Activated CD4-positive, CD25-positive, alpha-beta regulatory T cell treated with anti-CD3 and anti-CD28 coated beads, Interleukin-2, amount 50 U/mL, for 72 hours (primary cell): Measurements from ENCODE around the gene HUNK.
"Not testable (repeated sequence)": the region's sequence is repeated elsewhere in the genome, so short reads cannot be mapped to it uniquely, and the experiment has no call there.

ENCODE experiments used
- DNase-seq: peaks from one replicate; pipeline ENCODE4 v3.0.0; 2021

HUNK gene

DNA sequence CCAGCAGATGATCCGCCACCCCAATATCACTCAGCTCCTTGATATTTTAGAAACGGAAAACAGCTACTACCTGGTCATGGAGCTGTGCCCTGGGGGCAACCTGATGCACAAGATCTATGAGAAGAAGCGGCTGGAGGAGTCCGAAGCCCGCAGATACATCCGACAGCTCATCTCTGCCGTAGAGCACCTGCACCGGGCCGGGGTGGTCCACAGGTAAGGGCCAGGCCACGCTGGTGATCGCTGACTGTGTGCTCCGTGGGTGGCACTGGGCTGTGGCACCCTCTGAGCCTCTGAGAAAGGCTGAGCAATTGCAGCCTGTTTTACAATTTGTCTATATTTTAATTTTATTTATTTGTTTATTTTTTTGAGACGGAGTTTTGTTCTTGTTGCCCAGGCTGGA, 51.7 kb downstream of the HUNK start:
- no peak for DNase-seq

DNA sequence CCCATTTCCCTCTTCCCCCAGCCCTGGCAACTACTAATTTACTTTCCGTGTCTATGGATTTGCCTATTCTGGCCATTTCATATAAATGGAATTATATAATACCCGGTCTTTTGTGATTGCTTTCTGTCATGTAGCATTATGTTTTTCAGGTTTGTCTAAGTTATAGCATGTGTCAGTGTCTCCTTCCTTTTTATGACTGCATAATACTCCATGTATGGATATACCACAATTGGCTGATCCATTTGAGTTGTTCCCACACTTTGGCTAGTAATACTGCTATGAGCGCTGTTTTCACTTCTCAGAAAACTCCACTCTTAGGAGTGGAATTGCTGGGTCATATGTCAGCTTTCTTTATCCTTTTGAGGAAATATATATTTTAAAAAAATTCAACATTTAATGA, 53.7 kb downstream of the HUNK start:
- DNase-seq = no peak

DNA sequence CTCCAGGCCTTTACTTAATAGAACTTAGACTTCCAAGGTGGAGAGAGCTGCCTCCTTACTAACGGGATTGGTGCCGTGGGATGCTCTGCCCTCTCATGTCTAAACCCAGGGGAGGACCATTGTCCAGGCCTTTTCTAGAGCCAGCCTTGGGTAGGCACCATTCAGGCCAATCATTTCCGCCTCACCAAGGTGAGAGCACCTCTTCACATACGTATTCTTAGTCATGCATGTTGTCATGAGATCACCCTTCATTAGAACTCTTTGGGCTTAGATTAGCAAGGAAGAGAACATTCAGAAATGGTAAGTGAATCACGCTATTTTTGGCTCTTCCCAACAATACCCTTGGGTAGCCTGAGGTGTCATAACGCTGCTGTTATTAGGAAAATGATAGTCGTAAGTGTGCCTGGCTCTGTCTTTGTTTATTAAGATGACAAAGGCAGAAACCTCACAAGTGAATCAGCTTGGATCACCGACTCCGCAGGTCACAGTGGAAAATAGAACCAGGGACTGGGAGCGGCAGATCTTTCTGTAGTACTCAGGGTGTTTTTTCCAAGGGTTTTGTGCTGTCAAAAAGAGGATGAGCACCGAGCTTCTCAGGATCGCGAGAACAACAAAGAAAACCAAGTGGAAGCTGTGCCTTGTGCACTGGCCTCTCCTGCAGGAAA, 55.0 kb downstream of the HUNK start:
- no peak for DNase-seq

- no peak for DNase-seq
Measured at GRCh38 chr21:31928656-31929055, 55.8 kb downstream of the HUNK start.

DNA sequence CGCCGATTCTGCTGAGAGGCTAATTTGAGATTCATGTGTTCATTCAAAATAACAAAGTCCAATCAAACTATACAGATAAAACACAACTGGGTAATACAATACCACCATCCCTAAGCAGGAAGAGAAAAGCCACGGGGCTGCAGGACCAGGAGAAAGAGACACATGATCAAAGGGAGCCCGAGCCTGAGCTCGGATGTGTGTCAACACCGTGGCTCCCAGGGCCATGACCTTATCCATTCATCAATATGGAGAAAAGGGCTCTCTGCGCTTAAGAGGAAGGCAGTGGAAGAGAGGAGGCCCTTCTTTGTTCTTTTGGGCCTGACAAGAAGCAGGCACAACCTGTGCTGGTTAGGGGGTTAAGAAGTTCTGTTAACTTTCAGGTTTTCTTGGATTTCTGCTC, 56.7 kb downstream of the HUNK start:
- DNase-seq = no peak

- no peak for DNase-seq
Measured at GRCh38 chr21:31930001-31930400, 57.2 kb downstream of the HUNK start.

GRCh38 chr21:31931644-31932469, 59.0 kb downstream of the HUNK start:
- DNase-seq = no peak

DNA sequence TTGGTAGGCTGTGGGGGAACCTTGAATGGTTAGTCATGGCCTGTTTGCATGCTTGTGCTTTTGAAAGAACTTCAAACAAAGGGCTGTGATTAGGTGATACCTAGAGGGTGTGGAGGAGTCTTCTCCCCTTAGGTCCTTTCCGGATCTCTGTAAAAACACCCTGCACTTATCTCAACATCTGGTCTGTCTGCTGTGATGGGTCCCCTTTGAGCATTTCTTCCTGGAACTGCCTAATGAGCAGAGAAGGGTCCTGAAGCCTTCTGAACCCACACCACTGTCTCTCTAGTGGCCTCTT, 59.6 kb downstream of the HUNK start:
- no peak for DNase-seq

DNA sequence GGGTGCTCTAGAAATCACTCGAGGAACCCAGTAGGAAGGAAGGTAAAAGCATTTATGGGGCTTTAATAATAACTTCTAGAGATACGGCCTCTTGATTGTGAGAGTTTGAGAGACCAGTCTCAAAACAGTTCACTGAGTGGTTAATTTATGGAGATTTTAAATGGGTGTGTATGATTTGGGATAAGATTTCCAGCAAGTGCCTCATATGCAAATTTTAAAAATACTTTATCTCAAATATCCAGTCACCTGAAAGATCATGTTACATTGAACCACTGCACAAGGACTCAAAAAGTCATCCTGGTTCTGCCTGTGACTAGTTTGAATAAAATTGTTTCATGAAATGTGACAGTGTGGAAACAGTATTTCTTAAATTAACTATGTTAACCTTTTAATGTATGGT, 64.5 kb downstream of the HUNK start:
- no peak for DNase-seq

GRCh38 chr21:31938330-31939301, 65.8 kb downstream of the HUNK start:
- no peak for DNase-seq

DNA sequence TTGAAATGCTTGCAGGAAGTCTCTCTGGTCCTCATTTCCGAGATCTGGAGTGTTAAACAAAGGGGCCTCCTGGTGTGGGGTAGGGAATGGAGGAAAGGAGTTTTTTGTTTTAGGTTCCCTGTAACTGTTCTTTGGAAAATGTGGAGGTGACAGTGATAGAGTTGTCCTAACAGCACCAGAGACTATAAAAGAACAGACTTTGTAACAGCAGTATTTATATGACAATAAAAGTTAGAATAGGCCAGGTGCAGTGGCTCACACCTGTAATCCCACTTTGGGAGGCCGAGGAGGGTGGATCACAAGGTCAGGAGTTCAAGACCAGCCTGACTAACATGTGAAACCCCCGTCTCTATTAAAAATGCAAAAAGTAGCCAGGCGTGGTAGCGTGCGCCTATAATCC, 68.9 kb downstream of the HUNK start:
- DNase-seq = no peak

DNA sequence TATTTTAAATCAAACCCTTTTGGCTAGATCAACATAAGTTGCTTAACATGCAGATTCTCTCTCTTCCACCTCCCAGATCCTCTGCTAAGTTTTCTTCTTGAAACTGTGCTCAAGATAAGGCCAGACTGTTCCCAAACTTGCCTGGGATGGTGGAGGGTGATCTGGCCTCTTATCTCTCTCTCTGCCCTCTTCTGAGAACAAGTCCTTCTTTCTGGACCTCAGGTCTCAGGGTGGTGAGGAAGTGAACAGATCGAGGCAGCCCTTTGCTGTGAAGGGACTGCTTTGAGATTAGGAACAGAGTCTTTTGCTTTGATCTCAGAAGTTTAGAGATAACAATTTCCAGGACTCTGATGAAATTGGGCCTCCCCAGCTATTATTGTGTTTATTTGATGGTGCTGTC, 70.7 kb downstream of the HUNK start:
- DNase-seq = no peak

GRCh38 chr21:31945141-31945540, 72.3 kb downstream of the HUNK start:
- DNase-seq = no peak

GRCh38 chr21:31945546-31945945, 72.7 kb downstream of the HUNK start:
- DNase-seq = no peak

DNA sequence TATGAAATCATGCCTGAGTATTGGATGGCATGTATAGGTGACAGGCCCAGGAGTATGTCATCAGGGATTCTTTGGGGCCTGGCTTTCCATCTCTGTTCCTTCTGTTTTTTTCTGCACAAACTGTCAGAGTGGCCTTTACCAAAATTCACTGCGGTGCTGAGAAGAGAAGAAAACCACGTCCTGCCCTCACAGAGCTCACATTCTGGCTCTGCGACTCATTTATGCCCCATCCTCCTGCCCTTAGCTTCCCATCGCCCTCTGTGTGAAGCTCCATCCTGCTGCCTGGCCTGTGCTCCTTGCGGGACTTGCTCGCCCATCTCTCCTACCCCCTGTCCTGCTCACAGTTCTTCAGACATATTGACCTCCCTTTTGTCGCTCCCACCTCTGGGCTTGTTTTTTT, 73.4 kb downstream of the HUNK start:
- no peak for DNase-seq

GRCh38 chr21:31946876-31947550, 74.2 kb downstream of the HUNK start:
- DNase-seq = not testable (repeated sequence)

DNA sequence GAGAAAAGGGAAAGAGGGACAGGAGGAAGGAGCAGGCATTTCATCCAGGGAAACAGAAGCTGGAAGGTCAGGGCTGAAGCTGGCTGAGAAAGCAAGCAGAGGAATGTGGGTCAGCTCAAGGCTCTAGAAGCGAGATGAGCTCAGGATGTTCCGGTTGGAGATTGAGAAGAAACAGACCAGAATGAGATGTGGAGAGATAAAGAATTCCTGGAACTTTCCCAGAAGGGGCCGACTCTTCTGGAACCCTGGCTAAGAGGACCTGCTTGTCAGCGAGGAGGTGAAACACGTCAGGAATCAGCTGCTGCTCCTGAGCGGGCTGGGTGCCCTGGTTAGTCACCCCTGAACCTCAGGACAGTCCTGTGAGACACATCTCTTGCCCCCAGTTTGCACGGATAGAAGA, 75.9 kb downstream of the HUNK start:
- no peak for DNase-seq

- DNase-seq = no peak
Measured at GRCh38 chr21:31952828-31953227, 80.0 kb downstream of the HUNK start.

DNA sequence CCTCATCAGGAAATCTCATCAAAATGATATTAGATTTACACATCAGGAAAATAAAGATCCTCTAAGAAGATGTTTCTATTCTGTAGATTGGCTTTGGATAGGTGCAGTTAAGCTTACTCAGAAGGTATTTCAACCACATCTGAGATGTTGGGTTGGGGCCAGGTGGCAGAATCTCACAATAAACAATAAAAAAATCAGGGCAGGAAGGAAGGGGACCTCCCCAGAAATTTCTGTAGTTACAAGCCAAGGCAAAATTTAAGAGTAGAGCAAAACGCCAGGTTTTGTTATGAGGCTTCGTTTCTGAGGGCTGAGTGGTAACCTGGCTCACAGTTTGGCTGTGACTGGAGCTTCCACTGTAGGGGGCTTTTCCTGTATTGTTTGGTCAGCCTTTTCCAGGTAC, 84.8 kb downstream of the HUNK start:
- no peak for DNase-seq

DNA sequence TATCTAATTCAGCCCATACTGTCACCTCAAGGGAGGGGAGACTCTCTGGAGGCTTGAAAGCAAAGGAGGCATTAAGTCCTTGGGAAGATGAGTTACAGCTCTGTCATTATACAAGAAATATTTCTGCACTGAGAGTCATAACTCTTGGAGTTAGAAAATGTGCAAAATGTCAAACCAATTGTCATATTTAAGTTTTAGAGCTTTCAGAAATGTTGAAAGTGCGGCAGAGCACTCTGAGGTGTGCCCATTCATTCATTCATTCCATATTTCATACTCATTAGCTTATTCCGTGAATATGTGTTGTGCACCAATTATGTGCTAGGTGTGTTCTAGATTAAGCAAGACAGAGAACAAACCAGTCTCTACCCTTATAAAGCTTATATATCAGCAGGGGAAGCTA, 87.1 kb downstream of the HUNK start:
- DNase-seq = no peak

DNA sequence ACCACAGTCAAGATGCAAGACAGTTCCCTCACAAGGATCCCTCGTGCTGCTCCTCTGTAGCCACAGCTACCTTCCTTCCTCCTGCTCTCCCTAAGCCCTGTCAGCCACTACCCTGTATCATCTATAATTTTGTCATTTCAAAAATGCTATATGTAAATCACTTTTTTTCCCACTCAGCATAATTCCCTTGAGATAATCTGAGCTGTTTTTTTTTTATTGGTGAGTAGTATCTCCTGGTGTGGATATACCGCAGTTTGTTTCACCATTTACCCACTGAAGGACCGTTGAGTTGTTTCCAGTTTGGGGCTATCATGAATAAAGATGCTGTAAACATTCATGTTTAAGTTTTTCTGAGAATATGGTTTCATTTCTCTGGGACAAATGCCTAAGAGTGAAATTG, 88.2 kb downstream of the HUNK start:
- no peak for DNase-seq

GRCh38 chr21:31961704-31962103, 88.9 kb downstream of the HUNK start:
- DNase-seq = no peak

- DNase-seq = no peak
Measured at GRCh38 chr21:31964692-31965091, 91.9 kb downstream of the HUNK start.
